ENCODE measurements around the gene HOXB7.

DNA sequence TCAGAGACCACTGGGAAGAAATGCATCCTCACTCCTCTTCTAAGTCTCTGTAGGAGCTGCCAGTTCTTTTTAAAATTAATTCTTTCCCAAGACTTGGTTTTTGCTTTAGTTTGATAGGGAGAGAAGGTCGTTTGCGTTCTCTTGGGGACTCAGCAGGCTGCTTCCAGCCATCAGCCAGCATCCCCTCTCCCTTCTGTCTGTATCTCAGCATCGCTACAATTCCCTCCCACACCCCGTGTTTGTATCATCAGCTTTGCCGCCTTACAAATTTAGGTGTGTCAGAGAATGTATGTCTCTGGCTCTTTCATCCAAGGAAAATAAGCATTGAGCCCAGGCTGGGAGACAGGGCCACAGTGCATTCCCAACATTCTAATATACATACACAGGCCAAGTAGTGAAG, 11.5 kb downstream of the HOXB7 start:
- TF ChIP-seq EZH2phosphoT487 (IDR thresholded peaks at IDR 0.05; ENCODE audit: insufficient read depth, low read depth) (no peak), EZH2 (IDR thresholded peaks at IDR 0.05; ENCODE audit: insufficient read depth, poor library complexity, severe bottlenecking) (no peak)

All from GM23248 (cell line).